ES-I3 (cell line): ENCODE measurements around the gene OSCP1.
A peak's percentile ranks its signal among the peaks of the same experiment; 100 is the strongest.

Experiments used
- H3K36me3 ChIP-seq: 2 replicates; pipeline ENCODE4 v1.6.1; 2013; ENCODE audit warnings: mild to moderate bottlenecking, low read length, control low read depth, moderate library complexity; ENCODE audit not compliant: insufficient read depth
- H3K4me1 ChIP-seq: 2 replicates; pipeline ENCODE4 v1.6.1; 2013; ENCODE audit warnings: mild to moderate bottlenecking, control low read depth, low read length; ENCODE audit not compliant: insufficient read depth
- H3K9ac ChIP-seq: 2 replicates; pipeline ENCODE4 v1.6.1; 2013; ENCODE audit warnings: low read depth, mild to moderate bottlenecking, low read length, moderate library complexity
- H3K9me3 ChIP-seq: 2 replicates; pipeline ENCODE4 v1.6.1; 2013; ENCODE audit warnings: mild to moderate bottlenecking, low read length, moderate library complexity; ENCODE audit not compliant: control insufficient read depth, insufficient read depth

OSCP1 gene

DNA sequence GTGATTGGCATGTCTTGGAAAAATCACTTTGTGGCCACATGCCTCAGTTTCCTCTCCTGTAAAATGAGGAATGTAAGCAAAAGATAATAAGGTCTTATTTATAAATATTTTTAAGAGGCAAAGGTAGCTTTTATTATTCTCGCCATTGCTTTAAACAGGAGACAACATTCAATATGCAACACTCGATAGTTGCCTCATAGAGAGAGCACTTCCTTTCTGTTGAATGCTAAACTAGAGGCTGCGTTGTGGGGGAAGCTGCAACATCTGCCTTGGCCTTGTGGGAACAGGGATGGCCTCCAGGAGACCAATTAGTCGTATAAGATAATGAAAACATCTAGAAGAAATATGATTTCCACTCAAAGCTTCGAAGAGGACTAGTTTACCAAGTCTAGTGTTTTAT lies 3.5 kb downstream of the OSCP1 start:
- H3K9ac ChIP-seq = no peak overlapping the region
- H3K4me1 ChIP-seq = peaks cover 8% of the 10 kb centered on the region
- no peaks in the 10 kb centered on the region for H3K9me3 ChIP-seq
- H3K36me3 ChIP-seq = no peaks in the 10 kb centered on the region

DNA sequence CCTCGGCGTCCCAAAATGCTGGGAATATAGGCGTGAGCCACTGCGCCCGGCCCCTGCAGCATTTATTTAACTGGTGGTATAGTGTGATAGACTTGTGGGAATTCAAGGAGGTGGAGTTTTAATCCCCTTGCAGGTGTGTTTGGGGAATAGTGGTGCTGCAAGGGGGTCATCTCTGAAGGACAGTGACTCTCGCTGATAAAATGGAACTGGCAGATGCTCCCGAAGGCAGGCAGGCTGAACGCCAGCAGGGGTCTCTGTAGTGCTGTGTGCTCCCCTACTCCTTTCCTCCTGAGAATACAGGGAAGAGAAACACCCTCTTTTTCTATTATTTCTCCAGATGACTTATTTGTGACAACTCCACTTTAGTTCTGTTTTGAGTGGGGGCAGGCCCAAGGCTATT lies 4.0 kb downstream of the OSCP1 start:
- Histone ChIP-seq H3K4me1 (peaks cover 8% of the 10 kb centered on the region), H3K36me3 (no peaks in the 10 kb centered on the region), H3K9me3 (no peaks in the 10 kb centered on the region), H3K9ac (no peak overlapping the region)

DNA sequence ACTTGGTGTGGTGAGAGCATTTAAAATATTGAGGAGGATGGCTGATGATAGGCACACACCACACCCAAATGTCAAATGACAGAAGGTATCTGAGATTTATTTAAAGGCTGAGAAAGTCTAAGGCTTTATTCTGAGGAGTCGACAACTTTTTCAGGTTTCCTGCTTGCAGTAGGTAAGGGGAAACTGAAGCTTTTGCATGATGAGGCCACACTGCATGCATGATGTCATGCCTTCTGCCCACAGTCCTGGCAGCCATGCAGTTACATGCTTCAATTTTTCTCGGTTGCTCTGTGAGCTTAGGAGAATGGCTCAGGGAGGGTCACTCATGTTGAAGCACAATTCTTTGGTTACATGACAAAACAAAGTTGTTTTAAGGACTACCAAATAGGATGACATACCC lies 7.0 kb downstream of the OSCP1 start:
- no peaks in the 10 kb centered on the region for H3K36me3 ChIP-seq
- no peak overlapping the region for H3K9ac ChIP-seq

DNA sequence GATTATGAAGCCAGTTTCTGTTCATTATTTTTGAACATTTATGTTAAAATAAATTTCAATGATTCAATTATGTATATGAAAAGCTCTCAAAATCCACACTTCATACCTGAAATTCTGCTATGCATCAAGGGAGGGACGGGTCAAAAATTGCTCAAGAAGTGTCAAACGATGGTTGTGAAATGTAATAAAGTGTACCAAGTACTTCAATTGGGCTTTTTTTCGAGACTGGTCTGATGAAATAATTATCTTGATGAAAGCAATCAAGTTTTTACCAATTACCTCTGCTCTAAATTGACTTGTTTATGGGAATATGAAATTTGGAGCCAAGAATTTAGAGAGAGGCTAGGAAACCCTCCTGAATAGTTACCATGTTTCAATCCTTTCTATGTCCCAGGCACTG lies 7.9 kb downstream of the OSCP1 start:
- Histone ChIP-seq H3K9ac (peak overlapping the region; percentile 23; the same call in 1 of the 2 replicates), H3K4me1 (peaks cover 21% of the 10 kb centered on the region), H3K36me3 (no peaks in the 10 kb centered on the region), H3K9me3 (no peaks in the 10 kb centered on the region)

More for the DNA sequence above, 7.0 kb downstream of the OSCP1 start:
- peaks cover 21% of the 10 kb centered on the region for H3K4me1 ChIP-seq
- H3K9me3 ChIP-seq = no peaks in the 10 kb centered on the region

DNA sequence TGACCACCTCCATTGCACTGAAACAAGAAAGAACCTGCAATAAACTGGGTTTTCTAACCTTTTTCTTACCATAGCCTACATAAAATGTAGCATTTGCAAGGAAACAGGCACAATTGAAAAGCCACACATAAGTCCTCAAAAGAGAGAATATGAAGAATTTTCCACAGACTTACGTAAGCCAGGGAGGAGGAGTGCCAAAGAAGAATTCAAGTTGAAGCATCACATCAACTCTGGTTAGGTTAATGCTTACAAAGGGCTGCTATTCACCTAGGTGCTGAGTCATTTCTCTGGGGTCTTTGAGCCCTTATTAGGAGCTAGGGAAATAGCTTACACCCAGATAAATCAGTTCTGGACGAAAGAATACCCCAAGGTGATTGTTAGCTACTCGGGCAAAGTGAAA lies 9.6 kb downstream of the OSCP1 start:
- Histone ChIP-seq H3K9ac (peak overlapping the region; percentile 22; the same call in 1 of the 2 replicates), H3K4me1 (peaks cover 13% of the 10 kb centered on the region), H3K9me3 (no peaks in the 10 kb centered on the region), H3K36me3 (no peaks in the 10 kb centered on the region)

DNA sequence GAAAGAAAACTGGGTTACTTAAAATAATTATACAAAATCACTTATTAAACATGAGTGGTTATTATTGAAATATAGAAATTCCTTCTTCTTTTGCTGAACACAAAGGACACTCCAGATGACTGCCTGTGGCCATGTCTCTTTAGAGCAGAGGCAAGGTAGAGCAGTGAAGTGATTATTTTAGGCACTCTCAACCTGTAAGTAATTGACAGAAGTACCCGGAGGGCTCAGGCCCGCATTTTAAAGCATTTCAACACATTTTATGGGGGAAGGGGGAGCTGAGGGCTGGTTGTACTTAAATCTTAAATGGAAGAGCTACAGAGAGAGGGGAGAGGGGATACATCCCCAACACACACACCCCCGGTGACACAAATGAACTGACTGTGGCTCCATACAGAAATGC lies 10.2 kb downstream of the OSCP1 start:
- Histone ChIP-seq H3K36me3 (no peaks in the 10 kb centered on the region), H3K9ac (no peak overlapping the region), H3K4me1 (peaks cover 13% of the 10 kb centered on the region), H3K9me3 (no peaks in the 10 kb centered on the region)

DNA sequence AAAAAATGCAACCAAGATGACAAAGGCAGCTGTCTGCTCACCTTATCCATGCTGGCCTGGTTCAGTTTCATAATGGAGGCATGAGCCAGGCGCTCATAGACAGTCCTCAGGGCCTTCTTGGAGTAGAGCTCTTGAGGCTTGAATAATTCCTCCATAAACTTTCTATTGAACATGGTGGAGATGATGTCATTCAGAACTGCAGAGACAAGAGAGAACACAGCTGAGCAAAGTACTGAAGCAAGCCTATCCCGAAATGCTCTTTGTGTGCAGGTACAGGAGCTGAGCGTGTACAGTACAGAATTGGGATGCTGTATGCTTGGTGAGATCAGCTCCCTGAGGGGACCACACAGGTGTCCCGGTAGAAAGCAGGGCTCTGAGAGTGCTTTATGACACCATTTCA lies 11.5 kb downstream of the OSCP1 start:
- H3K4me1 ChIP-seq = peaks cover 13% of the 10 kb centered on the region
- no peaks in the 10 kb centered on the region for H3K36me3 ChIP-seq
- H3K9ac ChIP-seq = no peak overlapping the region
- no peaks in the 10 kb centered on the region for H3K9me3 ChIP-seq

DNA sequence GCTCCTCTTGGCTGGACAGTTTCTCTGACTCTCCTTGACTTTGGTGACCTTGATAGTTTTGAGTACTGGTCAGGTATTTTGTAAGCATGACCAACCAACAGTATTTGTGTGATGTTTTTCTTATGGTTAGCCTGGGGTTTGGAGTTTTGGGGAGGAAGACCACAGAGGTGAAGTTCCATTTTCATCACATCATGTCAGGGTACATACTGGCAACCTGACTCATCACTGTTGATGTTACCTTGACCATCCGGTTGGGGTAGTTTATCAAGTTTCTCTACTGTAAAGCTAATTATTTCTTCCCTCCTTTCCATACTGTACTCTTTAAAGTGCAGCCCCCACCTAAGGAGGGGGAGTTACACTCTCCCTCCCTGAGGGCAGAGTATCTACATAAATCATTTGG lies 13.4 kb downstream of the OSCP1 start:
- H3K9me3 ChIP-seq = no peaks in the 10 kb centered on the region
- H3K36me3 ChIP-seq = no peaks in the 10 kb centered on the region
- peaks cover 13% of the 10 kb centered on the region for H3K4me1 ChIP-seq
- no peak overlapping the region for H3K9ac ChIP-seq

DNA sequence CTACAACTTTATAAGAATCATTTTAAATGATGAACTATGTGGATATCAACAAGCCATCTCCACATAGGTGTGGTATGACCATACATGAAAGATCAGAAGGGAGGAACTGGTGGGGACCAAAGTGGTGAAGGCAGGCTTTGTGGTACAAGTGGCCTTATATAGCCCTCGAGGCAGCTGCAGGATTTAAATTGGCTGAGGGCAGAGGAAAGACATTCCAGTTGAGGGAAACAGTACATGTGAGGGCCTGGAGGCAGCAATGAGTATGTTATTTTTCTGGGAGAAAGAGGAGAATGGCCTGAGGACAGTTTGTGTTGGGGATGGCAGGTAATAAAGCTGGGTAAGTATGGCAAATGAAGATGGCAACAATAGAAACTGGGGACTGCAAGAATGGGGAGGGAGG lies 17.1 kb downstream of the OSCP1 start:
- Histone ChIP-seq H3K9me3 (no peaks in the 10 kb centered on the region), H3K36me3 (no peaks in the 10 kb centered on the region), H3K9ac (no peak overlapping the region), H3K4me1 (no peaks in the 10 kb centered on the region)

DNA sequence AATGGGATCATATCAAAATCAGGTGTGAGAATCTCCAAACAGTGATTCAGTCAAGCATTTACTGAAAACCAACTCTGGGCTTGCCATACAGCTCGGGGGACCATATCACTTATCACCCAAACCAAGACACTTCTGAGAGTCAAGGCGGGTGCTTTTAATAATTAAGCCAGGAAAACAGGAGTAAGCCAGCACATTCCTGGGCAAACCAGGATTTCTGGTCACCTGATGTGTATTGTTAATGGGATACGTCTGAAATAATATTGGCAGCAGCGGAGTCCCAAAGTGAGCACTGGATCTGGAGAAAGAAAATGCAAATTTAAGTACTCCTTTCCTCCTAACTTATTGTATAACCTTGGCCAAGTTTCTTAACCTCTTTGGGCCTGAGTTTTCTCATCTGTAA lies 17.6 kb downstream of the OSCP1 start:
- Histone ChIP-seq H3K4me1 (no peaks in the 10 kb centered on the region), H3K36me3 (no peaks in the 10 kb centered on the region), H3K9ac (no peak overlapping the region), H3K9me3 (no peaks in the 10 kb centered on the region)

DNA sequence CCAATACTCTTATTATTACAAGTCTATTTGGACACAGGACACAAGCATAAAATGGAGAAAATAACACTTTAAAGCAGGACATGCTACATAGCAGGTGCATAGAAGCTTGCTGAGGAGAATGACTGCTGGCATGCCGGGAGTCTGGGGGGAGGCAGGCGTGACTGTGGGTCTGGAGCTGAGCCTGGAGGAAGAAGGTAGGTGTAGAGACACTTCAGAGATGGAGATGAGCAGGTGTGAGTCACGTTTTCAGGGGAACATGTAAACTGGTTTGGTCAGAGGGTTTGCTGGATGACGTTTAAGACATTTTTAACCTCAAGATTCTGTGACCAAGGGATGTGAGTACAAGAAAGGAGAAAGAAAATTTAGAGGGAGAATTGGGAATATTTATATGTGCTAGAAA lies 24.5 kb downstream of the OSCP1 start:
- H3K9ac ChIP-seq = no peak overlapping the region
- H3K9me3 ChIP-seq = no peaks in the 10 kb centered on the region
- no peaks in the 10 kb centered on the region for H3K36me3 ChIP-seq
- H3K4me1 ChIP-seq = no peaks in the 10 kb centered on the region

DNA sequence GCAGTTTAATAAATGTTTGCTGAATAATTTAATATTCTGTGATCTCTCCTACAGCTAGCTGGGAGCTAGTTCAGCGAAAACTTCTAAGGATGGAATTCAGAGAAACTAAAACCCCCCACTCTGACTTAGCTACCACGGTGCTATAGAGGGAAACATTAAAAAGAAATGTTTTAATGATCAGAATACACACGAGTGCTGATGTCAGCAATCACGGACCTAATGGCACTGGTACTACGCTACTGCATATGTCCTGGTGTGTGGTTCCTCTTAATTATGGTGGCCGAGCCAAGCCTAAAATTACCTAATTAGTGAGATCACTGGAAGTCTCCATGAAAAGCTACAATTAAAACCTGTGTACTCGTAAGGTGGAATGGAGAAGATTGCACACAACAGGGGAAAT lies 28.6 kb downstream of the OSCP1 start:
- H3K9me3 ChIP-seq = no peaks in the 10 kb centered on the region
- H3K9ac ChIP-seq = no peak overlapping the region
- no peaks in the 10 kb centered on the region for H3K36me3 ChIP-seq
- H3K4me1 ChIP-seq = peaks cover 4% of the 10 kb centered on the region; the same call in 1 of the 2 replicates

DNA sequence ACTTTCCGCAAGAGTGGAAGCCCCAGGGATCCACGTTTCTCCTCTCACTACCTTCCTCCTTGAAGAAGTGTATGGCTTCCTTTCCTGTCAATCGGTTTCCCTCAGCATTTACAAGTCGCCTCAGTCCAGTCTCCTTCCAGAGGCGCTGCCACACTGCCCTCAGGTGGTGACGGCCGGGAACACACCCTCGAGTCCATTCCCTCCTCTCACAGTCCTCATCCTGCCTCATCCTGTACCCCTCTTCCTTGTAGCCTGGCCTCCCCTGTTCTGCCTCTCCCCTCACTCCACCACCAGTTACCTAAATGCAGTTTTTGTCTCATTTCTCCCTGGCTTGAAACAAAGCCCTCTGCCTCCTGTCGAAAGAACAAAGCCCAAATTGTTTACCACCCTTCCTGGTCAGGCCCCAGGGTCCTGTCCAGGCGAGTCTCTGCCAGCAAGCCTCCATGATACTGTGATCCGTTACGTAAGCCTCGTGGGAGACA lies 29.4 kb downstream of the OSCP1 start:
- H3K36me3 ChIP-seq = no peaks in the 10 kb centered on the region
- peaks cover 4% of the 10 kb centered on the region; the same call in 1 of the 2 replicates for H3K4me1 ChIP-seq
- no peaks in the 10 kb centered on the region for H3K9me3 ChIP-seq
- H3K9ac ChIP-seq = no peak overlapping the region

DNA sequence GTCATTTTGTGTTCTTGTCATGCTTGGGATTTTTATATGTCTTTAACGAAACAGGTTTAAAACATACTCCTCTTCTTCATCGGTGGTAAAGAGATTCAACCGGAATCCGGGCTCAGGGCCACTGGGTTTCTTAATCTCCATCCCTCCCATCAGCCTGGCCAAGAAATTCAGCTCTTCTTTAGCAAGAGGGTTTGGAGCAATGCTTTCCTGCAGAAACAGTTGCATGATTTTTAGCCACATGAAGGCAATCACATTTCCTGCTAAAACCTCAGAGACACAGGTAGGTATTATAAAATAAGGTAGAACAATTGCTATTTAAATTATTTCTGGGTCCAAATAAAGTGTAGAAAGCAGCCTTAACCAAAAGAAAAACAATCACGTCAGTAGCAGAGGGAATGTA lies 29.8 kb downstream of the OSCP1 start:
- peaks cover 4% of the 10 kb centered on the region; the same call in 1 of the 2 replicates for H3K4me1 ChIP-seq
- no peaks in the 10 kb centered on the region for H3K36me3 ChIP-seq
- no peak overlapping the region for H3K9ac ChIP-seq
- no peaks in the 10 kb centered on the region for H3K9me3 ChIP-seq

DNA sequence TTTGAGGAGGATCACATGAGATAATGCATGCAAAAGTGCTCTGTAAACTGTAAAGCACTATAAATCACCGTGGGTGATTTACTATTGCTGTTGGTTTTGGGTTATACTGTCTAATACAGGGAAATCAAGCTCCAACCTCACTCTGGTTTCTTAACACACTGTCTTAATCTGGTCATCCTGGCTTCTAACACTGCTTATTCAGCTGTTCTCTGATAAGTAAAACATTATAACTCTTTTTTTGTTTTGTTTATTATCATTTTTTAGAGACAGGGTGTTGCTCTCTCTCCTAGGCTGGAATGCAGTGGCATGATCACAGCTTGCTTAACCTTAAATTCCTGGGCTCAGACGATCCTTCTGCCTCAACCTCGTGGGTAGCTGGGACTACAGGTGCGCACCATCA lies 30.7 kb downstream of the OSCP1 start:
- Histone ChIP-seq H3K9ac (no peak overlapping the region), H3K4me1 (peaks cover 4% of the 10 kb centered on the region; the same call in 1 of the 2 replicates)

DNA sequence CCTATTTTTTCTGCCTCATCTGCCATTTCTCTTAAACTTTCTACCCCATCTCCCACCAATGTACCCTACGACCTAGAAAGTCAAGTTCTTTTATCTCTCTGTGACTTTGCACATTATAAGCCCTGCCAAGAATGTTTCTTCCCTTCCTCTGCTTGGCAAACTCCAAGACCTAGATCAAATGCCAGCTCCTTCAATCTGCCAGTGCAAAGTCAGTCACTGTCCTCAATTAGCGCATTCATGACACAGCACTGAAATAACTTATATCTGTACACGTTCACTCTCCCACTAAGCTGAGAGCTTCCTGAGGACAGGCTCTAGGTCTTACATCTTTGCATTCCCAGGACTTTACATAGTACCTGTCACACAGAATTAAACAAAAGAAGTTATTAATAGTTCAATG lies 31.1 kb downstream of the OSCP1 start:
- no peaks in the 10 kb centered on the region for H3K36me3 ChIP-seq
- H3K4me1 ChIP-seq = peaks cover 4% of the 10 kb centered on the region; the same call in 1 of the 2 replicates
- no peak overlapping the region for H3K9ac ChIP-seq
- no peaks in the 10 kb centered on the region for H3K9me3 ChIP-seq

More for the DNA sequence above, 30.7 kb downstream of the OSCP1 start:
- no peaks in the 10 kb centered on the region for H3K36me3 ChIP-seq
- no peaks in the 10 kb centered on the region for H3K9me3 ChIP-seq
